ENCODE data around the gene ZSCAN25.
"Not testable (repeated sequence)": the region's sequence is repeated elsewhere in the genome, so short reads cannot be mapped to it uniquely, and the experiment has no call there.

The ZSCAN25 gene

GRCh38 chr7:99618726-99619125 lies 2.0 kb downstream of the ZSCAN25 start:
- DNase-seq: no peak

GRCh38 chr7:99619571-99620130 lies 2.9 kb downstream of the ZSCAN25 start:
- no peak for DNase-seq

GRCh38 chr7:99621271-99621670 lies 4.5 kb downstream of the ZSCAN25 start:
- no peak for DNase-seq

- DNase-seq: no peak
These were observed 5.8 kb downstream of the ZSCAN25 start for GRCh38 chr7:99622596-99622995.

GRCh38 chr7:99623091-99623693 lies 6.4 kb downstream of the ZSCAN25 start:
- no peak for DNase-seq

- DNase-seq: no peak
These were observed 7.1 kb downstream of the ZSCAN25 start for GRCh38 chr7:99623702-99624447.

- DNase-seq: no peak
These were observed 7.7 kb downstream of the ZSCAN25 start for GRCh38 chr7:99624484-99624883.

GRCh38 chr7:99625321-99625720 lies 8.6 kb downstream of the ZSCAN25 start:
- DNase-seq: no peak

GRCh38 chr7:99625961-99626360 lies 9.2 kb downstream of the ZSCAN25 start:
- no peak for DNase-seq

GRCh38 chr7:99626661-99627060 lies 9.9 kb downstream of the ZSCAN25 start:
- DNase-seq: no peak

- DNase-seq: no peak
These were observed 10.8 kb downstream of the ZSCAN25 start for GRCh38 chr7:99627513-99627912.

- no peak for DNase-seq
These were observed 12.0 kb downstream of the ZSCAN25 start for GRCh38 chr7:99628471-99629465.

GRCh38 chr7:99629643-99630042 lies 12.9 kb downstream of the ZSCAN25 start:
- DNase-seq: no peak

- DNase-seq: peak in 1 of 2 experiments; percentile 6
These were observed 14.8 kb downstream of the ZSCAN25 start for GRCh38 chr7:99631295-99632109.

- not testable (repeated sequence) for DNase-seq
These were observed 20.7 kb downstream of the ZSCAN25 start for GRCh38 chr7:99637414-99637813.

GRCh38 chr7:99638731-99639130 lies 22.0 kb downstream of the ZSCAN25 start:
- no peak for DNase-seq

- no peak for DNase-seq
These were observed 22.5 kb downstream of the ZSCAN25 start for GRCh38 chr7:99639267-99639666.

- DNase-seq: no peak
These were observed 25.3 kb downstream of the ZSCAN25 start for GRCh38 chr7:99642027-99642426.

GRCh38 chr7:99643464-99643863 lies 26.7 kb downstream of the ZSCAN25 start:
- no peak for DNase-seq

- no peak for DNase-seq
These were observed 27.7 kb downstream of the ZSCAN25 start for GRCh38 chr7:99644431-99644830.

- DNase-seq: no peak
These were observed 28.8 kb downstream of the ZSCAN25 start for GRCh38 chr7:99645590-99645989.

- DNase-seq: no peak
These were observed 32.1 kb downstream of the ZSCAN25 start for GRCh38 chr7:99648843-99649242.
